ENCODE results near the gene ADGRL3.

The ADGRL3 gene

GRCh38 chr4:61426229-61426628, 226.1 kb downstream of the ADGRL3 start:
- no peak for DNase-seq (ENCODE audit: low read depth, low spot score)

DNA sequence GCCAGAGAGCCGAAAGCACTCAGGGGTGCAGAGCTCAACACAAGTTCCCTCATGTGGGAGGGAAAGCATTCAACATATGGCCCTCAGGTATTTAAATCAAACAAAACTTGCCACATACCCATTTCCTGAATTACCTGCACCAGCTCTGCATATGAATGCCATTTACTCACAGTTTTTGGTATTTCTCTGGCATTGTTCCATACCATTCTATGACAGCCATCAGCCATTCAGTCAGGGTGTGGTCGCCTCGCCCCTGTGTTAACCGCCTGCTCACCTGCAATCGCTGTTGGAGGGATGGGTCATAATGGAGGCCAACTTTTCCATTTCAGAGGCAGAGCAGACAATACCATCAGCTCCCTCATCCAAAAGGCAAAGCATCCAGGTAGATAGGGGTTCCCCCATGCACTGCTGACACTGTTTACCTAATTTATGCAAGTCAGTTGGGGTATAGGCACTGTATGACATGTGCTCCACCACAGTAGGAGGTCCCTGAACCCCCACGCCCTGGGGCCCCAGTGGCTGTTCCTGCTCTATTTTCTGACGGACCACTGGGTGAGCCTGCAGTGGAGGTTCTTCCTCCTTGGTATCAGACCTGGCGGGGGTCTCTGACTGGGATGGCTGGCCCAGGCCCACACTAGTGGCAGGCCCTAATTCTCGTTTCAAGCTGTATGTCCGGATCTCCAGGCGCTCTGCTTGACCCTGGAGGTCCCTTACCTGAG, 227.1 kb downstream of the ADGRL3 start:
- no peak for DNase-seq (ENCODE audit: low read depth, low spot score)

GRCh38 chr4:61427818-61428495, 227.8 kb downstream of the ADGRL3 start:
- DNase-seq (ENCODE audit: low read depth, low spot score) = no peak

- no peak for DNase-seq (ENCODE audit: low read depth, low spot score)
These were observed 228.8 kb downstream of the ADGRL3 start for GRCh38 chr4:61428950-61429349.

GRCh38 chr4:61431131-61431530, 231.0 kb downstream of the ADGRL3 start:
- DNase-seq (ENCODE audit: low read depth, low spot score) = no peak

DNA sequence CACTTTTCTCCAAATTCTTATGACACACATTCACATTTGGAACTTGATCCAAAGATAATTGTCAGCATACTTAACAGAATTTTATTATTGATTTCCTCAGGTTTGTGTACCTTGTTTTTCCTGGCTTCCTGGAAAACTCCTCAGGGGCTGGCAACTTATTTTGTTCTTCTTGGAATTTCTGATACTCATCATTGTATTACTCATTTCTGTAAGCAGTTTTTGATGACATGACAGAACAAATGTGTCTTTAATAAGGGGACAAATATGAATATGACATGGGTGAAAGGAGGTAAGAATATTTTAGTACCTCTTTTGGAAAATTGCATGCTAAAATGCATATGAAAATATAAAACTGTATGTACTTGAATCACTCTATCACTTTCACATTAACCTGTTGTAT, 237.8 kb downstream of the ADGRL3 start:
- no peak for DNase-seq (ENCODE audit: low read depth, low spot score)

DNA sequence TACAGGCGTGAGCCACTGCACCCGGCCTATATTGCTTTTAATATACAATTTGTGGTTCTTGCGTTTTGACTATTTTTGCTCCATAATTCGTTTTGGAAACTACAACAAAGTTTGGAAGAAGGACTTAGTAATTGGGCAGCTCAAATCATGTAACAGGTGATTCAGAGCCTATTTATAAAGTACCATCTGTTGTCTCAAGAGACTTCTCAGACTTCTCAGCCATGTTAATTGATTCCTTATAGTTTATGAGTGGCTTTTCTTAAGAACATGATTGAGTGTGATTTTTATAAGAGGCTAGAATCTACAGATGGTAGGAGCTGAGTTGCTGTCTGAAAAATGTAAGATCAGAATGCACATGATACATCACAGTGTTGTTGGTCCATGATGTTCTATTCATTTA, 240.2 kb downstream of the ADGRL3 start:
- no peak for DNase-seq (ENCODE audit: low read depth, low spot score)

DNA sequence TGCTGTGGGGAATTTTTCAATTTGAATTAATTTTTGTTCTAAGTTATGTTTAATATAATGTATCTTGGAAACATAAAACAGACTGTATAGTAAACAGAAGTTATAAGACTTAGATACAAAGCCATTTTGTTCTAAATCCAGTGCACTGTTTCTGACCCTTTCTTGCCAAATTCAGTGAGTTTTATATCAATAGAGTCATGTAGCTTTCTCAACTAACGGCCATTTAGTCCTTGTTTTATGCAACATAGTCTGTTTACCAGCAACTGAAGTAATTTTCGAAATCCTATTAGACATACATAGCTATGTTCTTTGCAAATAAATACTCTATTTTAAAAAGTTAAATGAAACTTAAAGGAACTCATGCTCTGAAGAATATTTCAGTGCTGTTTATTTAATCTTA, 242.8 kb downstream of the ADGRL3 start:
- DNase-seq (ENCODE audit: low read depth, low spot score) = no peak

GRCh38 chr4:61443813-61444510, 243.8 kb downstream of the ADGRL3 start:
- DNase-seq (ENCODE audit: low read depth, low spot score) = no peak

GRCh38 chr4:61445374-61446063, 245.4 kb downstream of the ADGRL3 start:
- no peak for DNase-seq (ENCODE audit: low read depth, low spot score)

- DNase-seq (ENCODE audit: low read depth, low spot score) = no peak
These were observed 246.8 kb downstream of the ADGRL3 start for GRCh38 chr4:61446941-61447340.

DNA sequence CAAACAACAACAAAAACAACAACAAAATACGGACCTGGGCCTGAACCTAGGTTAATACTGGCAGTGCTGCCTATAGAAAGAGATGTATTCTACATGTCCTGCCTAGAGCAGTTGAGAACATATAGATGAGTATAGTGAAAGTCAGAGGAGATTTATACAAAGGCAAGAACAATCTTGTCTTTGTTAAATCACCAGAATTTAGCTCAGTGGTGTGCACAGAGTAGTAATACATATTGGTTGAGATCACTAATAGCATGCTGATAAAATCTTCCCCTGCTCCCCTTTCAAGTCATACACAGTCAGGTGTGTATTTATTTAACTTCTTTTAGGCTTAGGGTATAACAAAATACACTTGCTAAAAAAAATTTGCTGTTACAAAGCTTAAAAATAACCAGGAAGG, 247.8 kb downstream of the ADGRL3 start:
- DNase-seq (ENCODE audit: low read depth, low spot score) = no peak

GRCh38 chr4:61451935-61452334, 251.8 kb downstream of the ADGRL3 start:
- no peak for DNase-seq (ENCODE audit: low read depth, low spot score)

GRCh38 chr4:61461956-61462355, 261.8 kb downstream of the ADGRL3 start:
- DNase-seq (ENCODE audit: low read depth, low spot score) = no peak

DNA sequence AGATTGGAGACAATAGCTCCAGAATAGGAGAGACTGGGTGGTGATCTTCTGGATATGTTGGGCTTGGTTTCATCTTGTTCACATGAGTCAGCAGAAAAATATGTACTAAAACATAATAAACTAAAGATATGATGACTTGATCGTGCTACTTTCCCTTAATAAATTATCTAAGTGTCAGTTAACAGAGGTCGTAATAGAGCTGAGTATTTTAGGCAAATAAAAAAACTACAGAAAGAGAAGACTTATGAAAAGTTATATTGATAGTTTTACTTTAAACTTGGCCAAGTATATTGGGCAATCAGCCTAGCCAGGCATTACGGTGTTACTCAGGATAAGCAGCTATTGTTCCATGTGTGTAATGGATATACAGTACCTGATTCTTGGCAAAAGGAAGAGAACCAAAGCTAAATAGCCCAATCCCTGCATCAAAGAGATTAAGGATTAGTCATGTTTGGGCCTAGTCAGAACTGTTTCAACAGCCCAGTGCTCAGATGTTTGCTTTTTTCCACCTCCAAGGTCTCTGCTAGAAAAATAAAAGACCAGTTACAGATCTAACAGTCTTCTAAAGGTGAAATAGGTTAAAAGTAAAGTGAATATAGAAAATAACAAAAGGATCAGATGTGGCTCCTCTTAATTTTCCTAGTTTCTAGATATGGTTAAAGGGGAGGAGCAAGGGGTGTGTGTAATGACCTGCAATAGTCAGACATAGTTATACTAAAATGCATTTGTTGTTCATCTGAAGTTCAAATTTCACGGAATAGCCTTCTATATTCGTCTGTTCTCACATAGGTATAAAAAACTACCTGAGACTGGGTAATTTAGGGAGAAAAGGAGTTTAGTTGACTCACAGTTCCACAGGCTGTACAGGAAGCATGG, 262.6 kb downstream of the ADGRL3 start:
- no peak for DNase-seq (ENCODE audit: low read depth, low spot score)

DNA sequence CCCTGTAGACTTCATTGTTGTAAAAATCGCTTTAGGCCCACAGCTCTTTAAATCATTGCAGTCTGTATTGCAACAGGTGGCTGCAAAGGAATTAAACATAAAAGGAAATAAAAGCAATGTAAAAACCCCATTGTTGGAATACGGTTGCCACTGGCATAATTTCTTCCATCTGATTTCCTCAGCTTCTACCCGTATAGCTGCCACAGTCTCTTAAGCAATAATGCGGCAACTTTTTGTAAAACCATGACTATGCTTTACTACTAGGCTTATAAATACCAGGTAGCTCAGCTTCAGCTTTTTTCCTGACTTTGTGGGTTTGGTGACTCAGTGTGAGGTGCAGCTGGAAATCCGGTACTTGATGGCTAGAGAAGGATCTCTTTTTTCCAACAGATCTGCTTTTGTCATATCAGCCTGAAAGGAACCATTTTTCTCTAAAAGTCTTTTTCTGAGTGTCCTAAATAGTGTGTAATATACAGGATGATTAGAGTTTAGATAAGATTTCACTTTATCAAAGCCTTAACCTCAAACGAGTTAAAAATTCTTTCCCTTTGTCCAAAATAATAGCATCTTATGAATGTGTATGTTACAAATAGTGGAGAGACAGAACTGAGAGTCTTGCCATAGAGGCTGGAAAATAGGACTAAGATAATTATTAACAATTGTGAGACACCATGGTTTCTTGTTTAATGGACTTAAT, 268.0 kb downstream of the ADGRL3 start:
- DNase-seq (ENCODE audit: low read depth, low spot score) = no peak

GRCh38 chr4:61473306-61473705, 273.2 kb downstream of the ADGRL3 start:
- DNase-seq (ENCODE audit: low read depth, low spot score) = no peak

GRCh38 chr4:61478340-61478739, 278.2 kb downstream of the ADGRL3 start:
- DNase-seq (ENCODE audit: low read depth, low spot score) = no peak

DNA sequence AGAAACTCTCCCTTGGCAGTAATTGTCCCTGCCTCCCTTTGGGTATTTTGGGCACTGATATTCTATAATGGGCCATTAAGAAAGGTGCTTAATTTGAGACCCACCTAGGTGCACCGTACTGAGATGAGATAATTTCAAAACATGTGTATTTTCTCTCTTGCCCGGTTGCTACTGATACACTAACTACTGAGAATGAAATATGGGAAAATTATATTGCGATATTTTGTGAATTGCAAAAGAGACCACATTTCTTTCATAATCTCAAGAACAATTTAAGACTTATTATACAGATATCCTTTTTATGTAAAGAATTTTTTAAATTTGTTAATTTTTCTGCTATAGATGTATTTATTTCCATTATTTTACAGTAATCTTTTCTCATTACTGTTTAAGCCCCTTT, 284.9 kb downstream of the ADGRL3 start:
- no peak for DNase-seq (ENCODE audit: low read depth, low spot score)

DNA sequence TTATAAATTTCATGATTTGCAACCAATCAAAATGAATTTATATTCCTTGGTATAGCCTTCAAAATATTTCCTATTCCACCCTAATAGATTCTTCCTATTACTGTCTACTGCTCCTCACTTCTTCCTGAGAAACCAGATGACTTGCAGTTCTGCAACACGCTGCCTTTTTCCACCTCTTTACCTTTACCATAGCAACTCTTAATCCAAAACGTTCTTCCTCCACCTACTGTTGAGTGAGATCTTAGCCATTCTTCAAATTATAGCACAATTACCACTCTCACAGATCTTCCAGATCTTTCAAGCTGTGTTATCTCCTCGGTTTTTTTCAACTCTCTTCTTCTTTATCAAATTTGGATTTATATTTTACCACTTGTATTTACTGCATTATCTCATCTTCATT, 289.8 kb downstream of the ADGRL3 start:
- no peak for DNase-seq (ENCODE audit: low read depth, low spot score)

DNA sequence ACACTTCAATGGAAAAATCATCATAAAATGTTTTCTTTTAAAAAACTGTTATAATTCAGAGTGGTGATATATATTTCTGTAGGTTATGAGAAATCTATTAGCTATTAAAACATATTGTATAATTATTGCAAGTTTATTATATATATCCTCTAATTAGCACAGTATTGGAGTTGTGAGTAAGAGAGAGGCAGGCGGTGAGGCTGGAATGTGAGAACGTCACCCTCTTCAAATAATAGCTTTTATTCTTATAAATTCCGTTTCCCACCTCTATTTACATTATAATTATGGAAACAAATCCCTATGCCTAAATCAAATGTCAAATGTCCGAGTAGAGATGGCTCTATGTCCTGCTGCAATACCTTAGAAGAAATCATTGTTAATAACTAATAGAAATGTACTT, 292.9 kb downstream of the ADGRL3 start:
- no peak for DNase-seq (ENCODE audit: low read depth, low spot score)

All from brain pericyte (primary cell).